Esophagus squamous epithelium (tissue), 4 donors: Measurements from ENCODE around the gene MORN1.

Source experiments
- POLR2A ChIP-seq, 4 donors: fragments of 450-650 bp; IDR thresholded peaks; one replicate each; pipeline ENCODE4 v1.6.1; 2017; ENCODE audit warnings: antibody characterized with exemption in 4 of 4, mild to moderate bottlenecking in 4 of 4, moderate library complexity in 3 of 4
- TF ChIP-seq, protein P1 (sequence below), 6 experiments: fragments of 450-650 bp in 4 of 6; fragments of 200-600 bp in 2 of 6; sonication (generic) in 2 of 6; IDR thresholded peaks; one replicate each; pipeline ENCODE4 v1.5.1; 2016 to 2019; ENCODE audit warnings: antibody characterized with exemption in 6 of 6, mild to moderate bottlenecking in 4 of 6, moderate library complexity in 4 of 6

DNA sequence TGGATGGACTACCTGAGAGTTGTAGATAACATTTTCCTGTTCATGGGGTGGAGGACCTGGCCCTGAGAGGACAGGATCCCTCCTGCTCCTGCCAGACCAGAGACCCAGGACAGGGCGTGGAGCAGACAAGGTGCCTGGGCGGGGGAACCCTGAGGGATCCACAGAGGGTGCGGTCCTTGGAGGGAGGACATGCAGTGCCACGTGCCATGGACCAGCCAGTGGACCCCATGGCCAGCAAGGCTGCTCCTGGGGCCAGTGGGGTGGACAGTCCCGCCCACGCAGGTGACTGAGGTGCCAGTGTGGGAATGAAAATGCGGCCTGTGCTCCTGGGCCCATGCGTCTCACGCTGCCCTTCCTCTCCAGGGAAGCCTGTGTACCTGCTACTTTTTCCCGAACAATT is 3.9 kb upstream of the MORN1 start:
- TF ChIP-seq, protein P1, sequence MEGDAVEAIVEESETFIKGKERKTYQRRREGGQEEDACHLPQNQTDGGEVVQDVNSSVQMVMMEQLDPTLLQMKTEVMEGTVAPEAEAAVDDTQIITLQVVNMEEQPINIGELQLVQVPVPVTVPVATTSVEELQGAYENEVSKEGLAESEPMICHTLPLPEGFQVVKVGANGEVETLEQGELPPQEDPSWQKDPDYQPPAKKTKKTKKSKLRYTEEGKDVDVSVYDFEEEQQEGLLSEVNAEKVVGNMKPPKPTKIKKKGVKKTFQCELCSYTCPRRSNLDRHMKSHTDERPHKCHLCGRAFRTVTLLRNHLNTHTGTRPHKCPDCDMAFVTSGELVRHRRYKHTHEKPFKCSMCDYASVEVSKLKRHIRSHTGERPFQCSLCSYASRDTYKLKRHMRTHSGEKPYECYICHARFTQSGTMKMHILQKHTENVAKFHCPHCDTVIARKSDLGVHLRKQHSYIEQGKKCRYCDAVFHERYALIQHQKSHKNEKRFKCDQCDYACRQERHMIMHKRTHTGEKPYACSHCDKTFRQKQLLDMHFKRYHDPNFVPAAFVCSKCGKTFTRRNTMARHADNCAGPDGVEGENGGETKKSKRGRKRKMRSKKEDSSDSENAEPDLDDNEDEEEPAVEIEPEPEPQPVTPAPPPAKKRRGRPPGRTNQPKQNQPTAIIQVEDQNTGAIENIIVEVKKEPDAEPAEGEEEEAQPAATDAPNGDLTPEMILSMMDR (IDR thresholded peaks at IDR 0.05), result no peak
- no peak for TF ChIP-seq POLR2A (IDR thresholded peaks at IDR 0.05)
